Inflammatory macrophage (primary cell): ENCODE results near the gene SIMC1.
A peak's percentile ranks its signal among the peaks of the same experiment; 100 is the strongest.

Experiments
- DNase-seq, 2 donors: peaks; one replicate each; pipeline ENCODE4 v3.0.0-alpha.2; 2020 to 2022

The SIMC1 gene

GRCh38 chr5:176317534-176318374, 79.5 kb downstream of the SIMC1 start:
- no peak for DNase-seq

GRCh38 chr5:176319827-176320554, 81.8 kb downstream of the SIMC1 start:
- DNase-seq: no peak

GRCh38 chr5:176320577-176320976, 82.4 kb downstream of the SIMC1 start:
- no peak for DNase-seq

- DNase-seq: no peak
Measured at GRCh38 chr5:176334031-176334770, 96.0 kb downstream of the SIMC1 start.

- DNase-seq: no peak
Measured at GRCh38 chr5:176337913-176338312, 99.7 kb downstream of the SIMC1 start.

GRCh38 chr5:176339304-176339703, 101.1 kb downstream of the SIMC1 start:
- no peak for DNase-seq

- DNase-seq: no peak
Measured at GRCh38 chr5:176341325-176342157, 103.3 kb downstream of the SIMC1 start.

- no peak for DNase-seq
Measured at GRCh38 chr5:176342158-176342483, 103.9 kb downstream of the SIMC1 start.

GRCh38 chr5:176342766-176343458, 104.7 kb downstream of the SIMC1 start:
- no peak for DNase-seq

- no peak for DNase-seq
Measured at GRCh38 chr5:176350416-176350815, 112.2 kb downstream of the SIMC1 start.

GRCh38 chr5:176352116-176352878, 114.1 kb downstream of the SIMC1 start:
- no peak for DNase-seq

- DNase-seq: no peak
Measured at GRCh38 chr5:176353533-176353932, 115.3 kb downstream of the SIMC1 start.

- no peak for DNase-seq
Measured at GRCh38 chr5:176355400-176356178, 117.4 kb downstream of the SIMC1 start.

- DNase-seq: no peak
Measured at GRCh38 chr5:176356179-176356566, 117.9 kb downstream of the SIMC1 start.

- DNase-seq: no peak
Measured at GRCh38 chr5:176359658-176360057, 121.4 kb downstream of the SIMC1 start.

GRCh38 chr5:176360894-176361436, 122.7 kb downstream of the SIMC1 start:
- no peak for DNase-seq

- DNase-seq: peak; percentile 91 to 95
Measured at GRCh38 chr5:176361437-176362232, 123.4 kb downstream of the SIMC1 start, which contains the start of gene KIAA1191. Gene KIAA1191, minus strand, starts transcription at chr5:176361764. Its CDS starts 2,256 bp downstream, at chr5:176359508.

GRCh38 chr5:176362233-176362490, 123.9 kb downstream of the SIMC1 start:
- no peak for DNase-seq

- no peak for DNase-seq
Measured at GRCh38 chr5:176364765-176365350, 126.6 kb downstream of the SIMC1 start.
